HepG2 (cell line): ENCODE results near the gene PDLIM5. TPM values are rescaled to one million over a fixed set of nuclear protein-coding genes. Genes with fewer than 3 reads are reported as not detected.

ENCODE experiments used
- ARHGAP35 ChIP-seq: sonication (generic); formaldehyde crosslinking; IDR thresholded peaks from 2 replicates; pipeline ENCODE4 v1.9.0; 2022; ENCODE audit warnings: mild to moderate bottlenecking, inconsistent platforms, moderate library complexity, missing genetic modification reagents, borderline replicate concordance
- ATM ChIP-seq: fragments of 450-650 bp; IDR thresholded peaks from 2 replicates; pipeline ENCODE4 v1.7.1; 2017; ENCODE audit warnings: mild to moderate bottlenecking, borderline replicate concordance
- BCLAF1 ChIP-seq: fragments of 450-650 bp; IDR thresholded peaks from 2 replicates; pipeline ENCODE4 v1.6.1; 2017; ENCODE audit warnings: mild to moderate bottlenecking
- CEBPG ChIP-seq: IDR thresholded peaks from 2 replicates; pipeline ENCODE4 v1.6.1; 2016
- FOXA3 ChIP-seq: IDR thresholded peaks from 2 replicates; pipeline ENCODE4 v1.6.1; 2016; ENCODE audit warnings: missing genetic modification reagents, missing compliant biosample characterization
- MAF1 ChIP-seq: sonication (generic); formaldehyde crosslinking; IDR thresholded peaks from 2 replicates; pipeline ENCODE4 v1.5.0; 2020; ENCODE audit warnings: missing genetic modification reagents, borderline replicate concordance
- MED1 ChIP-seq: sonication (generic); formaldehyde crosslinking; IDR thresholded peaks from 2 replicates; pipeline ENCODE4 v1.4.0; 2020; ENCODE audit warnings: missing genetic modification reagents
- MTF2 ChIP-seq: sonication (generic); formaldehyde crosslinking; IDR thresholded peaks from 2 replicates; pipeline ENCODE4 v1.5.0; 2020; ENCODE audit warnings: missing genetic modification reagents, borderline replicate concordance
- NPAS2 ChIP-seq: sonication (generic); formaldehyde crosslinking; IDR thresholded peaks from 2 replicates; pipeline ENCODE4 v1.8.0; 2022; ENCODE audit warnings: mild to moderate bottlenecking, missing genetic modification reagents, borderline replicate concordance
- RAD51 ChIP-seq: fragments of 450-650 bp; IDR thresholded peaks from 2 replicates; pipeline ENCODE4 v1.6.1; 2016; ENCODE audit warnings: borderline replicate concordance
- SAP130 ChIP-seq: IDR thresholded peaks from 2 replicates; pipeline ENCODE4 v1.6.1; 2016; ENCODE audit warnings: low read depth
- SNAPC2 ChIP-seq: sonication (generic); formaldehyde crosslinking; IDR thresholded peaks from 2 replicates; pipeline ENCODE4 v1.8.1; 2022; ENCODE audit warnings: mild to moderate bottlenecking, missing genetic modification reagents
- SOX13 ChIP-seq, 3 experiments: fragments of 450-650 bp in 1 of 3; sonication (generic) in 1 of 3; formaldehyde crosslinking in 1 of 3; IDR thresholded peaks in 2 of 3; conservative IDR thresholded peaks in 1 of 3; 2 replicates each; pipeline versions ENCODE4 v1.5.0 to v1.6.1; 2016 to 2020; ENCODE audit warnings: antibody characterized with exemption in 1 of 3, mild to moderate bottlenecking in 1 of 3, missing compliant biosample characterization in 1 of 3, missing genetic modification reagents in 1 of 3, moderate library complexity in 1 of 3
- SOX6 ChIP-seq, 2 experiments: fragments of 450-650 bp in 1 of 2; sonication (generic) in 1 of 2; formaldehyde crosslinking in 1 of 2; IDR thresholded peaks; 2 replicates each; pipeline versions ENCODE4 v1.4.0 to v1.6.1; 2017 to 2020; ENCODE audit warnings: antibody characterized with exemption in 1 of 2, mild to moderate bottlenecking in 1 of 2, missing genetic modification reagents in 1 of 2
- TEAD2 ChIP-seq: sonication (generic); formaldehyde crosslinking; IDR thresholded peaks from 2 replicates; pipeline ENCODE4 v1.9.0; 2021; ENCODE audit warnings: missing genetic modification reagents
- ZGPAT ChIP-seq: IDR thresholded peaks from 2 replicates; pipeline ENCODE4 v1.6.1; 2016; ENCODE audit warnings: mild to moderate bottlenecking
- ZMYM4 ChIP-seq: sonication (generic); formaldehyde crosslinking; IDR thresholded peaks from 2 replicates; pipeline ENCODE4 v1.8.1; 2023; ENCODE audit warnings: mild to moderate bottlenecking, missing genetic modification reagents
- ZNF180 ChIP-seq: sonication (generic); formaldehyde crosslinking; IDR thresholded peaks from 2 replicates; pipeline ENCODE4 v1.4.0; 2020; ENCODE audit warnings: low read depth, missing genetic modification reagents, borderline replicate concordance
- ZNF280D ChIP-seq: sonication (generic); formaldehyde crosslinking; IDR thresholded peaks from 2 replicates; pipeline ENCODE4 v1.5.1; 2020; ENCODE audit warnings: mild to moderate bottlenecking, missing genetic modification reagents
- ZNF562 ChIP-seq: sonication (generic); formaldehyde crosslinking; IDR thresholded peaks from 2 replicates; pipeline ENCODE4 v1.8.0; 2022; ENCODE audit warnings: missing genetic modification reagents, borderline replicate concordance
- ZNF616 ChIP-seq: sonication (generic); formaldehyde crosslinking; IDR thresholded peaks from 2 replicates; pipeline ENCODE4 v1.5.0; 2020; ENCODE audit warnings: low read depth, mild to moderate bottlenecking, missing genetic modification reagents
- ZSCAN29 ChIP-seq: sonication (generic); formaldehyde crosslinking; conservative IDR thresholded peaks from 2 replicates; pipeline ENCODE4 v1.4.0; 2020; ENCODE audit warnings: mild to moderate bottlenecking, missing genetic modification reagents
- polyA plus RNA-seq, 8 experiments: library from polyadenylated mRNA; depleted of rRNA in 3 of 8; stranded (reverse) in 7 of 8; unstranded in 1 of 8; fragments of >200 nt; fragmentation: Illumina TruSeq in 4 of 8; extraction: Trizol in 4 of 8; gene quantifications; 2 replicates each; pipeline versions ENCODE4 v1.2.1 to v1.2.3, GENCODE V29; 2011 to 2016; ENCODE audit warnings: low read depth in 4 of 8, missing spikeins in 1 of 8, mixed read lengths in 1 of 8; ENCODE audit not compliant: insufficient read depth in 1 of 8
- total RNA-seq, 5 experiments: library from RNA; depleted of rRNA; stranded (reverse); fragments of >200 nt; fragmentation: Illumina TruSeq; extraction: Trizol; gene quantifications; 2 replicates each; pipeline ENCODE4 v1.2.3, GENCODE V29; 2016; ENCODE audit warnings: low read depth in 1 of 5

The PDLIM5 gene
- total and polyA plus RNA-seq, 2 of the 13 experiments (the other 11 are each of a cell fraction or from before 2014, with no cell fraction given), result 52.8 to 119 TPM

GRCh38 chr4:94412658-94413038, 39.1 kb upstream of the PDLIM5 start (continued):
- no peak for TF ChIP-seq RAD51
- 0 out of 2 replicates have a peak, but pooled peaks have one; percentile 39 for TF ChIP-seq ZNF180 (CRISPR knock-in tag)
- TF ChIP-seq MTF2 (CRISPR knock-in tag), result no peak
- peak; percentile 54 for TF ChIP-seq MED1
- no peak for TF ChIP-seq NPAS2 (CRISPR knock-in tag)
- no peak for TF ChIP-seq ZNF562 (CRISPR knock-in tag)
- TF ChIP-seq SNAPC2 (CRISPR knock-in tag), result no peak
- no peak for TF ChIP-seq BCLAF1
- no peak for TF ChIP-seq TEAD2 (CRISPR knock-in tag)
- TF ChIP-seq ZNF280D (CRISPR knock-in tag), result peak; percentile 32; the same call in 1 of the 2 replicates
- TF ChIP-seq CEBPG (CRISPR knock-in tag), result no peak
- no peak for TF ChIP-seq MAF1 (CRISPR knock-in tag)
- peak; percentile 67 for TF ChIP-seq FOXA3
- TF ChIP-seq SOX13 (IDR thresholded peaks at IDR 0.05), result 0 out of 2 replicates have a peak, but pooled peaks have one; percentile 22
- TF ChIP-seq SOX13 (CRISPR knock-in tag; conservative IDR thresholded peaks at IDR 0.05 in 1 of 2, IDR thresholded peaks at IDR 0.05 in 1 of 2), result peak in 1 of 2 experiments; percentile 75; a peak in 2 of 4 replicates
- TF ChIP-seq ZSCAN29 (CRISPR knock-in tag), result 0 out of 2 replicates have a peak, but pooled peaks have one; percentile 49
- no peak for TF ChIP-seq ZNF616 (CRISPR knock-in tag)
- TF ChIP-seq ARHGAP35 (CRISPR knock-in tag), result no peak
- TF ChIP-seq ATM, result no peak
- TF ChIP-seq SOX6 (IDR thresholded peaks at IDR 0.05), result no peak
- peak; percentile 88 for TF ChIP-seq SOX6 (CRISPR knock-in tag; IDR thresholded peaks at IDR 0.05)
- peak; percentile 36; the same call in 1 of the 2 replicates for TF ChIP-seq ZMYM4 (CRISPR knock-in tag)
- TF ChIP-seq ZGPAT (CRISPR knock-in tag), result peak; percentile 38; the same call in 1 of the 2 replicates
- TF ChIP-seq SAP130 (CRISPR knock-in tag), result peak; percentile 51; the same call in 1 of the 2 replicates
